GM10847 (cell line): ENCODE measurements around the gene CLDN3.

Experiments
- POLR2A ChIP-seq: IDR thresholded peaks from 2 replicates; pipeline ENCODE4 v1.6.1; 2011; ENCODE audit not compliant: insufficient read length; ENCODE audit errors: extremely low read depth

CLDN3 gene

GRCh38 chr7:73722785-73723184, 47.3 kb downstream of the CLDN3 start:
- TF ChIP-seq POLR2A: no peak

- TF ChIP-seq POLR2A: no peak
Measured at GRCh38 chr7:73721377-73721817, 48.7 kb downstream of the CLDN3 start.

- TF ChIP-seq POLR2A: no peak
Measured at GRCh38 chr7:73719806-73720169, 50.3 kb downstream of the CLDN3 start.
